K562 (cell line): ENCODE results near the gene LSM14B. TPM values are rescaled to one million over a fixed set of nuclear protein-coding genes. Genes with fewer than 3 reads are reported as not detected.

Experiments used
- CXXC5 ChIP-seq: fragments of 250-450 bp; sonication (Bioruptor Pico); IDR thresholded peaks from 2 replicates; pipeline ENCODE4 v1.8.0; 2022; ENCODE audit warnings: inconsistent platforms, mild to moderate bottlenecking, moderate library complexity
- EGR1 ChIP-seq: fragments of 450-650 bp; conservative IDR thresholded peaks from 2 replicates; pipeline ENCODE4 v1.6.1; 2017; ENCODE audit warnings: mild to moderate bottlenecking
- ETV1 ChIP-seq: fragments of 450-650 bp; conservative IDR thresholded peaks from 2 replicates; pipeline ENCODE4 v1.6.1; 2016; ENCODE audit warnings: missing genetic modification characterization, control low read depth, low read depth, missing compliant biosample characterization
- ETV5 ChIP-seq: sonication (generic); formaldehyde crosslinking; IDR thresholded peaks from 2 replicates; pipeline ENCODE4 v1.4.0; 2020; ENCODE audit warnings: low read depth, mild to moderate bottlenecking, missing genetic modification reagents
- HNRNPL ChIP-seq: fragments of 200-400 bp; formaldehyde crosslinking; IDR thresholded peaks from 2 replicates; pipeline ENCODE4 v1.6.1; 2017; ENCODE audit warnings: low read depth, mild to moderate bottlenecking, low read length
- NFATC3 ChIP-seq: fragments of 450-650 bp; IDR thresholded peaks from 2 replicates; pipeline ENCODE4 v1.6.1; 2017; ENCODE audit warnings: mild to moderate bottlenecking
- NKRF ChIP-seq: fragments of 450-650 bp; IDR thresholded peaks from 2 replicates; pipeline ENCODE4 v1.6.1; 2016; ENCODE audit warnings: borderline replicate concordance
- PCBP1 ChIP-seq: fragments of 200-400 bp; formaldehyde crosslinking; IDR thresholded peaks from 2 replicates; pipeline ENCODE4 v1.6.1; 2018; ENCODE audit warnings: mild to moderate bottlenecking, low read depth, low read length; ENCODE audit not compliant: poor library complexity, severe bottlenecking
- RBM17 ChIP-seq: fragments of 200-400 bp; formaldehyde crosslinking; IDR thresholded peaks from 2 replicates; pipeline ENCODE4 v1.6.1; 2017; ENCODE audit warnings: low read depth, mild to moderate bottlenecking, low read length, borderline replicate concordance
- RNF219 ChIP-seq: fragments of 250-450 bp; sonication (Bioruptor Pico); IDR thresholded peaks from 2 replicates; pipeline ENCODE4 v1.5.0; 2022; ENCODE audit warnings: mild to moderate bottlenecking
- SP2 ChIP-seq: IDR thresholded peaks from 2 replicates; pipeline ENCODE4 v1.6.1; 2011; ENCODE audit warnings: mild to moderate bottlenecking, low read depth, low read length, moderate library complexity; ENCODE audit not compliant: poor library complexity, severe bottlenecking; ENCODE audit errors: extremely low read depth
- VEZF1 ChIP-seq: fragments of 200-800 bp; sonication (Bioruptor generic); IDR thresholded peaks from 2 replicates; pipeline ENCODE4 v1.6.1; 2017; ENCODE audit warnings: missing genetic modification characterization, missing compliant biosample characterization
- ZNF395 ChIP-seq: fragments of 200-800 bp; sonication (Bioruptor generic); IDR thresholded peaks from 2 replicates; pipeline ENCODE4 v1.6.1; 2017; ENCODE audit warnings: missing genetic modification characterization, missing compliant biosample characterization
- ZNF778 ChIP-seq: fragments of 450-650 bp; formaldehyde crosslinking; IDR thresholded peaks from 2 replicates; pipeline ENCODE4 v1.4.0; 2020; ENCODE audit warnings: mild to moderate bottlenecking, moderate library complexity
- polyA plus RNA-seq, 8 experiments: library from polyadenylated mRNA; depleted of rRNA in 4 of 8; stranded (reverse) in 5 of 8; unstranded in 3 of 8; fragments of >200 nt; fragmentation: Nextera tagmentation in 2 of 8; fragmentation: Illumina TruSeq in 1 of 8; extraction: Ambion mirVana in 2 of 8; extraction: Trizol in 1 of 8; gene quantifications; 2 replicates each; pipeline versions ENCODE4 v1.2.1 to v1.2.3, GENCODE V29; 2011 to 2014; ENCODE audit warnings: inconsistent platforms in 1 of 8, missing spikeins in 1 of 8
- total RNA-seq, 7 experiments: library from RNA; depleted of rRNA in 6 of 7; stranded (reverse); fragments of >200 nt in 6 of 7; fragmentation: Illumina TruSeq in 2 of 7; extraction: Trizol in 2 of 7; gene quantifications; 2 replicates each; pipeline versions ENCODE4 v1.2.1 to v1.2.3, GENCODE V29; 2011 to 2021; ENCODE audit warnings: low replicate concordance in 1 of 7

The LSM14B gene
- total and polyA plus RNA-seq, 9 of the 15 experiments (the other 6 are each of a cell fraction or from before 2014, with no cell fraction given), result 0.66 to 36.0 (median 20.2) TPM

DNA sequence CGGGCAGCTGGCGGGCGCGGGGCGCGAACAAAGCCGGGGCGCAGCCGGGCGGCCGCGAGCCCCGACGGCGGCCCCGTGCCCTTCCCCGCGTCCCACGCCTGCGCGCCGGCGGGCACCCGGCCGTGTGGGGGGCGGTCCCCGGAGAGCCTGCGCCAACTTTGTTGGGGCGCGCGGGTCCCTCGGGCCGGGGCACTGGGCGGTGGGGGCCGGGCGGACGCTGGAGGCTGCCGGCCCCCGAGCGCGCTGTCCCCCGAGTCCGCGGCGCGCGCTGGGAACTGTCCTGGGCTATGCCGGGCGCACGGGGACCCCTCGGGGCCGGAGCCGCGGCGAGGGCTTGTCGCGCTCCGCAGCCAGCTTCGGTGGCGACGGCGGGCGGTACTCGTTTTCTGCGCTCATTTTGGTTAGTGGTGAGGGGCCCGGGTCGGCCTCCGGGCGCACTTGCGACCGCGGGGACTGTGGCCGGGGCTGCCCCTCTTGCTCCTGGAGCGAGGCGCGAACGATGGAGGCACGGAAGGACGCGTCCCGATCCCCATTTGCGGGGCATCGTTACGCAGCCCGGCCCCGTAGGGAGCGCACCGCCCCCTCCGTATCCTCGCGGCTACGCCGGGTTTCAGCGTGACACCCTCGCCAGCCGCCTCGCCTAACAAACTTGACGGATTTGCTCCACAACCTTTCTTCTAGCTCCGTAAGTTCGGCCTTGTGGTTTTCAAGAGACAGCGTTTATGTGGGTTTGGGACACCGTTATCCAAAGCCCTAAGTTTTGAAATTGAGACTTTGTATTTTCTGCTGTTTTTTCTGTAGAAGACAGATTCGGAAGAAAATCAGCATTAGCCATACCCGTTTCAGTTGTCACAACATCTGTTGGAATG is 21.9 kb downstream of the LSM14B start (continued):
- TF ChIP-seq PCBP1 (peak; percentile 9), SP2 (no peak), VEZF1 (CRISPR knock-in tag) (no peak), RNF219 (CRISPR knock-in tag) (no peak), NKRF (no peak), ZNF395 (no peak), RBM17 (no peak), HNRNPL (0 out of 2 replicates have a peak, but pooled peaks have one; percentile 33), ETV1 (tag) (no peak), EGR1 (peak; percentile 48), NFATC3 (no peak), CXXC5 (peak; percentile 82), ZNF778 (no peak), ETV5 (CRISPR knock-in tag) (0 out of 2 replicates have a peak, but pooled peaks have one; percentile 58)
